GM18909 (cell line): ENCODE results near the gene MAP1B.
"Not testable (repeated sequence)": the region's sequence is repeated elsewhere in the genome, so short reads cannot be mapped to it uniquely, and the experiment has no call there.

Experiments
- ATAC-seq: cut with Tn5 transposase; IDR thresholded peaks from one replicate; pipeline ENCODE4 v1.9.1; 2021; ENCODE audit warnings: mild to moderate bottlenecking; ENCODE audit not compliant: unreplicated experiment, poor library complexity

MAP1B gene

DNA sequence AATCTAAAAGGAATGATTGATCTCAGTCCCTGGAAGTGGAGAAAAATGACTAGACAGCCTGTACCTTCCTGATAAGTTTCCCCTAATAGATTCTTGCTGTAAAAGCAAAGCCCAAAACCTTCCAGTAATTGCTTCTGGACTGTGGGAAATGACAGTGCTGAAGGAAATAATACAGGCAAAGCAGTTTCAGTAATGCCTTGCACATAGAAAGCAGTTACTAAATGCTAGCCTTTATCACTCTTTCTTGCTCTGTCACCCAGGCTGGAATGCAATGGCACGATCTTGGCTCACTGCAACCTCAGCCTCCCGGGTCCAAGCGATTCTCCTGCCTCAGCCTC is 50.3 kb downstream of the MAP1B start:
- ATAC-seq: no peak

DNA sequence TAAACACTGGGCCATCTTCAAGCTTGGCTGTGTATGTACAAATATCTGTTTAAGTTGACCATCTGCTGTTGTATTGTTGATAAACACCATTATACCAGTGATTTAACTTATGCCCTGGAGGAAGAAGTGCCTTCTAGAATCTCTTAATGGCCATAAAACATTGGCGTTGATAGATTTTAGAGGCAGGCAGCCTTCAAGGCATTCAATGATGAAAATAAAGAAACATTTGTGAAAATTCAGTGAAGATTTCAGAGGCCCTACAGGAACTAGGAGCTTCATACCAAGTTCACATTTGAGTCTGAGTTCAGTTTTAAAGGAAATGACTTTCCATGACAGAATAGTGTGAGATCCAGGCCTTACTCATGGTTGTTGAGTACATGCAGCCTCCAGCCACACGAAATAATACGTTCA is 52.2 kb downstream of the MAP1B start:
- ATAC-seq: no peak

- no peak for ATAC-seq
Measured at GRCh38 chr5:72160329-72160728, 53.1 kb downstream of the MAP1B start.

GRCh38 chr5:72160959-72161358 is 53.7 kb downstream of the MAP1B start:
- ATAC-seq: no peak

DNA sequence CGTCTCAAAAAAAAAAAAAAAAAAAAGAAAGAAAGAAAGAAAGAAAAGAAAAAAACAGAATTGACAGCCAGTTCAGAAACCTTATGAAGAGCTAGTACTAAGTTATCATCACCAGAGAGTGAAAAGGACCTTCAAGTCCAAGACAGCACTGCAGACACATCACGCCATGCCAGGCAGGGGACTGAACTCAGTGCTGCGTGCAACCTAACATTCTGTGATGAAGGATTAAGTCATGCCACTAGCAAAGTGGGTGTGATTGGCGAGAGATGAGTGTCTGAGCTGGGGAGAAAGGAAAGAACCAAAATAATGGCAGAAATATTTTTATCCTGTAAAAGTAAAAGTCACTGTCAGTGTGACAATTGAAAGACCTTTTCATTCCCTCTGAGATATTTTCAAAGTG is 54.7 kb downstream of the MAP1B start:
- no peak for ATAC-seq

GRCh38 chr5:72163349-72163983 is 56.2 kb downstream of the MAP1B start:
- ATAC-seq: no peak

DNA sequence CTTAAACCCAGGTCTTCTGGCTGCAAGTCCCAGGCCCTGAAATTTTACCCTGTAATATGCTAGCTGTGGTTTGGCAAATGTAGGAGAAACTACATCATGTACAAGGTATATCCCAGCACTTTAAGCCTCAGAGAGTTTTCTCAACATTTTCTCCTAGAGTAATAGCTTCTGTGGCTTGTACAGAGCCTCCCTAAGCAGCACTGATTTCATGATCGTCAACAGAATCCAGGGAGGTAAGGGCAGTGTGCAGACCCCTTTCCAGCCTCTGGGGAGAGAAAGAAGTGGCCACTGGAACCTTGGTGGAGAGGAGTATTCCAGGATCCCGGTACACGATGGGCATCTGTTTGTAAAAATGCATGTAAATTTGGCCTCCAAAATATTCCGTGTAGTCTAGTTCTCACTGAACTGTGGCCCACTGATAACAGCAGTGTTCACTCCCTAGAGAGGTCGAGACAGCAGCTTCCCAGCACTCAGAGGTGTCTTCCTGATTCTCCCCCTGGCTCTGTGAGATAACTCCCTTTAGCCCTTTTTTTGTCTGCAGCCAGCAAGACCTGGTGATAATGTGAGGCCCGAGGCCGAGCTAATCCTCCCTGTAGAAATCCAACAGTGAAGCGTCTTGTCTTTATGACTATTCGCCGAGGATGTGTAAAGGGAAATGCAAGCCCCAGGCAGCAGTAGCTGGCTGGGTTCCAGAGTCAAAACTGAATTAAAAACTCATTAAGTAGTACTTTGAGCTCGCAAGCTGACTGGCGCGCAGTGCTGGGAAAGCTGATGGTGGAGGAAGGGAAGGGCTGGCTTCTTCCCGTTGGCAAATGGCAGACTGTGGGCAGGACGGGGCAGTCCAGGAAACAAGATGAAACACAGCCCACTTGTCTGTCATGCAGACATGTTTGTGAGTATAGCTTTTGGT is 59.0 kb downstream of the MAP1B start:
- ATAC-seq: no peak

GRCh38 chr5:72167257-72167656 is 60.0 kb downstream of the MAP1B start:
- no peak for ATAC-seq

- no peak for ATAC-seq
Measured at GRCh38 chr5:72167804-72168203, 60.5 kb downstream of the MAP1B start.

DNA sequence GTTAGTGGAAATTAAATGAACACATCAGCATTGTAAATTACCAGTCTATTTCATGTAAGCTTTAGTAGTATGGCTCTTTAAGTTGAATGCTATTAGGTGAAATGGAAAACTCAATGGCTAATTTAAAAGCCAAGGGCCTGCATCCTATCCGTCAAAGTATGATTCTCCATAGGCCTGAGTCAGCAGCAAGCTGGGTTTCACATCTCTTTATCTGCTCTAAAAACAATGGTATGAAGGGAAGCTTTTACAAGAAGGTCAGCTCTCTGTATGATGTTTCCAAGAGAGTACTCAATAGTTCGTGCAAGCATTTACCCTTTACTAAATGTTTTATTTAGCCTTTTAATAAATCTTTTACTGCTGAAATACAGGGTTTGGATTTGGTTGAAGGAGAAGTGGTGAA is 62.8 kb downstream of the MAP1B start:
- no peak for ATAC-seq

GRCh38 chr5:72171181-72171580 is 63.9 kb downstream of the MAP1B start:
- ATAC-seq: not testable (repeated sequence)

GRCh38 chr5:72171667-72172066 is 64.4 kb downstream of the MAP1B start:
- no peak for ATAC-seq

GRCh38 chr5:72172786-72173185 is 65.5 kb downstream of the MAP1B start:
- ATAC-seq: no peak

- peak; percentile 85 for ATAC-seq
Measured at GRCh38 chr5:72177538-72177937, 70.3 kb downstream of the MAP1B start.

GRCh38 chr5:72179028-72179815 is 71.9 kb downstream of the MAP1B start:
- no peak for ATAC-seq

GRCh38 chr5:72179816-72180440 is 72.7 kb downstream of the MAP1B start:
- no peak for ATAC-seq

- ATAC-seq: no peak
Measured at GRCh38 chr5:72180925-72181324, 73.7 kb downstream of the MAP1B start.

- ATAC-seq: no peak
Measured at GRCh38 chr5:72182686-72183085, 75.4 kb downstream of the MAP1B start.

DNA sequence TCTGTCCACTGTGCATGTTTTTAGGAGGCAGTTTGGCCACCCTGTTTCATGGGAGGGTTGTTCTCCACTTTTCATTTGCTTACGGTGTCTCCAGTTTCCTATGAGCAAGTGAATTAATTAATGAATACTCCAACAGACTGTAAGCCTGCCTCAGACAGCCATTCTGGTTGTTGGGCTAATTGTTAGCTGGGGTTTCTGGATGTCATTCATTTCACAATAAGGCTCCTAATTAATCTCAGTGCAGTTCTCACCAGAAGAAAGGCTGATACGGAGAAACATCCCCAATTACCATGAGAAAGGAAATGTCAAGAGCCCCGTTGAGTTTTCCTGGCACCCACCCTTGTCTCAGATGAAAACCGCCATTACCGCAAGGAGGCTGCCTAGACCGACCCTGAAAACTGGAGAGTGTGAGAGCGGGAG is 75.8 kb downstream of the MAP1B start:
- no peak for ATAC-seq

GRCh38 chr5:72184408-72184807 is 77.1 kb downstream of the MAP1B start:
- no peak for ATAC-seq
